Breast epithelium (tissue), 4 donors: ENCODE data around the gene SPATA31D4. TPM values are rescaled to one million over a fixed set of nuclear protein-coding genes. Genes with fewer than 3 reads are reported as not detected.

Experiments used
- DNase-seq, 2 donors: peaks; one replicate each; pipeline ENCODE4 v3.0.0-alpha.2; 2019; ENCODE audit warnings: low spot score in 2 of 2
- H3K27ac ChIP-seq, 2 donors: fragments of 200-600 bp; sonication (generic) in 1 of 2; one replicate each; pipeline ENCODE4 v1.5.1; 2016 to 2019; ENCODE audit warnings: mild to moderate bottlenecking in 1 of 2
- H3K27me3 ChIP-seq, 2 donors: fragments of 200-600 bp; sonication (generic) in 1 of 2; one replicate each; pipeline versions ENCODE4 v1.5.1 to v1.6.0; 2017 to 2019; ENCODE audit warnings: control low read depth in 1 of 2, mild to moderate bottlenecking in 1 of 2
- H3K36me3 ChIP-seq: fragments of 200-600 bp; one replicate; pipeline ENCODE4 v1.5.1; 2019
- H3K4me1 ChIP-seq, 2 donors: fragments of 200-600 bp; sonication (generic); one replicate each; pipeline ENCODE4 v1.5.1; 2016 to 2019; ENCODE audit warnings: control low read depth in 1 of 2
- H3K4me3 ChIP-seq, 3 donors: fragments of 200-600 bp; sonication (generic); 1 replicate in 2 of 3; 2 replicates in 1 of 3; pipeline ENCODE4 v1.5.1; 2016 to 2019; ENCODE audit warnings: mild to moderate bottlenecking in 3 of 3, moderate library complexity in 2 of 3
- H3K9me3 ChIP-seq, 2 donors: fragments of 200-600 bp; sonication (generic) in 1 of 2; one replicate each; pipeline ENCODE4 v1.5.1; 2016 to 2019; ENCODE audit warnings: control low read depth in 1 of 2
- POLR2A ChIP-seq: fragments of 450-650 bp; IDR thresholded peaks from one replicate; pipeline ENCODE4 v1.6.1; 2016; ENCODE audit warnings: antibody characterized with exemption, mild to moderate bottlenecking, moderate library complexity
- POLR2AphosphoS5 ChIP-seq, 3 donors: sonication (generic); formaldehyde crosslinking; IDR thresholded peaks; one replicate each; pipeline ENCODE4 v1.6.1; 2017; ENCODE audit warnings: antibody characterized with exemption in 3 of 3
- intact Hi-C: fragments of 100-400 bp; cut with DNase I; formaldehyde crosslinking; loops from one replicate; pipeline ENCODE4 v1.15.1; 2023; ENCODE audit warnings: low total_unique reads
- total RNA-seq, 3 donors: library from RNA; depleted of rRNA; stranded (reverse); fragments of >200 nt; gene quantifications; one replicate each; pipeline ENCODE4 v1.1.0, GENCODE V29; 2016
- TF ChIP-seq, protein P1 (sequence below), 3 donors: fragments of 450-650 bp; IDR thresholded peaks; one replicate each; pipeline ENCODE4 v1.5.1; 2016 to 2017; ENCODE audit warnings: antibody characterized with exemption in 3 of 3, mild to moderate bottlenecking in 3 of 3, moderate library complexity in 3 of 3

Gene SPATA31D4
- total RNA-seq, 3 donors from 2014 or later: not detected

- intact Hi-C loops: no loop called here
- H3K4me3 ChIP-seq: no peak overlapping the region
- H3K36me3 ChIP-seq: no peaks in the 10 kb centered on the region
- no peak overlapping the region for H3K27ac ChIP-seq
- no peaks in the 10 kb centered on the region for H3K4me1 ChIP-seq
- DNase-seq: no peak
- TF ChIP-seq POLR2AphosphoS5 (IDR thresholded peaks at IDR 0.05) (no peak), POLR2A (no peak)
- TF ChIP-seq, protein P1, sequence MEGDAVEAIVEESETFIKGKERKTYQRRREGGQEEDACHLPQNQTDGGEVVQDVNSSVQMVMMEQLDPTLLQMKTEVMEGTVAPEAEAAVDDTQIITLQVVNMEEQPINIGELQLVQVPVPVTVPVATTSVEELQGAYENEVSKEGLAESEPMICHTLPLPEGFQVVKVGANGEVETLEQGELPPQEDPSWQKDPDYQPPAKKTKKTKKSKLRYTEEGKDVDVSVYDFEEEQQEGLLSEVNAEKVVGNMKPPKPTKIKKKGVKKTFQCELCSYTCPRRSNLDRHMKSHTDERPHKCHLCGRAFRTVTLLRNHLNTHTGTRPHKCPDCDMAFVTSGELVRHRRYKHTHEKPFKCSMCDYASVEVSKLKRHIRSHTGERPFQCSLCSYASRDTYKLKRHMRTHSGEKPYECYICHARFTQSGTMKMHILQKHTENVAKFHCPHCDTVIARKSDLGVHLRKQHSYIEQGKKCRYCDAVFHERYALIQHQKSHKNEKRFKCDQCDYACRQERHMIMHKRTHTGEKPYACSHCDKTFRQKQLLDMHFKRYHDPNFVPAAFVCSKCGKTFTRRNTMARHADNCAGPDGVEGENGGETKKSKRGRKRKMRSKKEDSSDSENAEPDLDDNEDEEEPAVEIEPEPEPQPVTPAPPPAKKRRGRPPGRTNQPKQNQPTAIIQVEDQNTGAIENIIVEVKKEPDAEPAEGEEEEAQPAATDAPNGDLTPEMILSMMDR (IDR thresholded peaks at IDR 0.05): no peak
- no peaks in the 10 kb centered on the region for H3K9me3 ChIP-seq
- no peaks in the 10 kb centered on the region for H3K27me3 ChIP-seq
These were observed 41.7 kb downstream of the SPATA31D4 start for GRCh38 chr9:81969971-81970370.

DNA sequence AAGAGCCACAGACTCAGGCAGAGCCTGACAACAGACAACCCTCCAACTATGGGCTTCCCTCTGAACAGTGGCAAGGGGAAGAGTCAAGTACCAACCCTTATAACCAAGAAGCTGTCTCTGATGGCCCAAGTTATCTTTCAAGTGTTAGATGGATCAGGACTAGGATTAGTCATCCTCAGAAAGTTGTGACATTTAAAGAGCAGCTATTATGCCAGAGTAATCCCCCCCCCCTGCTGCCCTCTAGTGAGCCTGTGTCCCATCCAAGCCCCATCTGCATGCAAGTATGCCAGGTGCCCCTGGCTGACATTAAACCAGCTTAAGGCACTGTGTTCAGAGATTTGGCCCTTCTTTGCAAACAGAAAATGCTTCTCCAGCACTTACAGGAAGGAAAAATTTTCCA is 43.5 kb downstream of the SPATA31D4 start:
- DNase-seq: no peak
- H3K36me3 ChIP-seq: no peaks in the 10 kb centered on the region
- no peaks in the 10 kb centered on the region for H3K4me1 ChIP-seq
- TF ChIP-seq POLR2AphosphoS5 (IDR thresholded peaks at IDR 0.05) (no peak), POLR2A (no peak)
- TF ChIP-seq, protein P1 (IDR thresholded peaks at IDR 0.05): no peak
- H3K27me3 ChIP-seq: no peaks in the 10 kb centered on the region
- H3K9me3 ChIP-seq: no peaks in the 10 kb centered on the region
- intact Hi-C loops: no loop called here
- no peak overlapping the region for H3K4me3 ChIP-seq
- no peak overlapping the region for H3K27ac ChIP-seq

GRCh38 chr9:81974764-81975163 is 46.5 kb downstream of the SPATA31D4 start:
- intact Hi-C loops: no loop called here
- H3K4me1 ChIP-seq: no peaks in the 10 kb centered on the region
- H3K9me3 ChIP-seq: no peaks in the 10 kb centered on the region
- no peaks in the 10 kb centered on the region for H3K36me3 ChIP-seq
- no peak for TF ChIP-seq POLR2AphosphoS5 (IDR thresholded peaks at IDR 0.05)
- no peak for TF ChIP-seq POLR2A
- TF ChIP-seq, protein P1 (IDR thresholded peaks at IDR 0.05): no peak
- H3K4me3 ChIP-seq: no peak overlapping the region
- no peak overlapping the region for H3K27ac ChIP-seq
- H3K27me3 ChIP-seq: no peaks in the 10 kb centered on the region
- DNase-seq: no peak

GRCh38 chr9:81976351-81976750 is 48.1 kb downstream of the SPATA31D4 start:
- Histone ChIP-seq H3K4me3 (no peak overlapping the region), H3K36me3 (no peaks in the 10 kb centered on the region), H3K27ac (no peak overlapping the region), H3K9me3 (no peaks in the 10 kb centered on the region), H3K4me1 (no peaks in the 10 kb centered on the region), H3K27me3 (no peaks in the 10 kb centered on the region)
- no peak for DNase-seq
- TF ChIP-seq, protein P1 (IDR thresholded peaks at IDR 0.05): no peak
- TF ChIP-seq POLR2AphosphoS5 (IDR thresholded peaks at IDR 0.05): no peak
- TF ChIP-seq POLR2A: no peak
- intact Hi-C loops: no loop called here

- Histone ChIP-seq H3K36me3 (no peaks in the 10 kb centered on the region), H3K27me3 (no peaks in the 10 kb centered on the region), H3K9me3 (no peaks in the 10 kb centered on the region), H3K4me3 (no peak overlapping the region), H3K4me1 (no peaks in the 10 kb centered on the region), H3K27ac (no peak overlapping the region)
- intact Hi-C loops: no loop called here
- no peak for DNase-seq
- TF ChIP-seq POLR2AphosphoS5 (IDR thresholded peaks at IDR 0.05) (no peak), POLR2A (no peak)
- TF ChIP-seq, protein P1 (IDR thresholded peaks at IDR 0.05): no peak
These were observed 51.0 kb downstream of the SPATA31D4 start for GRCh38 chr9:81979196-81979595.
